Measurements from ENCODE around the gene TAF1D. TPM values are rescaled to one million over a fixed set of nuclear protein-coding genes. Genes with fewer than 3 reads are reported as not detected.
"Not testable (repeated sequence)": the region's sequence is repeated elsewhere in the genome, so short reads cannot be mapped to it uniquely, and the experiment has no call there.

TAF1D gene
- total RNA-seq, 3 donors from 2014 or later = 258 to 292 (median 288) TPM

GRCh38 chr11:93761910-93762309, 20.6 kb upstream of the TAF1D start:
- Mint-ChIP-seq H3K36me3 (ENCODE audit: insufficient read depth) (peaks cover 30% of the 10 kb centered on the region), H3K4me1 (ENCODE audit: low read depth) (no peaks in the 10 kb centered on the region), H3K9me3 (peaks cover 2% of the 10 kb centered on the region), H3K4me3 (no peak overlapping the region), H3K27me3 (ENCODE audit: low read depth) (no peaks in the 10 kb centered on the region)
- ATAC-seq (no peak), DNase-seq (no peak)

GRCh38 chr11:93759123-93759522, 17.8 kb upstream of the TAF1D start:
- not testable (repeated sequence) for H3K9me3 Mint-ChIP-seq; H3K27me3 Mint-ChIP-seq (ENCODE audit: low read depth); ATAC-seq; DNase-seq; H3K4me3 Mint-ChIP-seq; H3K4me1 Mint-ChIP-seq (ENCODE audit: low read depth)
- peaks cover 24% of the 10 kb centered on the region for H3K36me3 Mint-ChIP-seq (ENCODE audit: insufficient read depth)

DNA sequence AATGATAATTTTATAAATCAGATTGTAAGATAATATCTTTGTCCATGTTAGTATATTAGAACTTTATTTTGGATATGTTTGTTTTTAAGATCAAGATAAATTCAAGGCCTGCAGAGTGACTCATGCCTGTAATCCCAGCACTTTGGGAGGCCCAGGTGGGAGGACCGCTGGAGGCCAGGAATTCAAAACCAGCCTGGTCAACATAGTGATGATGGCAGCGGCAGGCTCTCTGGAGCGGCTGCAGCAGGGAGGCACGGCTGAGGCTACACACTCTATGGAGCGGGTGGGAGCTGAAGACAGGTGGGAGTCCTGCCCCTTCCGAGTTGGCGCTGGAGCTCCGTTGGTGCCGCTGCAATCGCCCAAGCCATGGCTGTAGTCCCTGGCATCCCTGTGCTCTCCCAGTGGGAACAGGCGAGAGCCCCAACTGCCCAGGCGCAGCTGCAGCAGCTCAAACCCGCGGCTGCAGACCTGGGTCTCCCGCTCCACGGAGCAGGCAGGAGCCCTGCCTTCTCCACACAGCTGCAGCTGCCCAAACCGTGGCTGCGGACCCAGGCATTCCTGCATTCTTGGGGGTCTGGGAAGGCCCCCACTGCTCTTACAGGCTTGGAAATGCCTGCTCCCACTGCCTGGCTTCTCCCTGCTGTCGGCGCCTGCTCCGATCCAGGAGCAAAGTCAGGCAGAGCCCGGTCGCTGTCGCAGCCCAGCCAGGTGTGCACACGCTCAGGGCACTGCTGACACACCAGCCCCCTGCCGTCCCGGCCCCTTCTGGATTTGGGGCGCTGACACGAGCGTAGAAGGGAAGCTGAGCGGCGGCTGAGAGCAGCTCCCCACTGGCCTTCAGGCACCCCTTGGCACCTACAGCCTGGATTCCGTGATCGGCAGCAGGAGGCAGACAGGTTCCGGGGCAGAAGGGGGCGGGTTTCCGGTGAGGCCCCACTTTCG, 16.9 kb upstream of the TAF1D start:
- DNase-seq = no peak
- peaks cover 23% of the 10 kb centered on the region for H3K36me3 Mint-ChIP-seq (ENCODE audit: insufficient read depth)
- H3K27me3 Mint-ChIP-seq (ENCODE audit: low read depth) = no peaks in the 10 kb centered on the region
- H3K4me3 Mint-ChIP-seq = no peak overlapping the region
- no peaks in the 10 kb centered on the region for H3K4me1 Mint-ChIP-seq (ENCODE audit: low read depth)
- no peaks in the 10 kb centered on the region for H3K9me3 Mint-ChIP-seq
- ATAC-seq = no peak

GRCh38 chr11:93757301-93757700, 16.0 kb upstream of the TAF1D start:
- H3K36me3 Mint-ChIP-seq (ENCODE audit: insufficient read depth) = peaks cover 25% of the 10 kb centered on the region
- ATAC-seq = no peak
- H3K4me1 Mint-ChIP-seq (ENCODE audit: low read depth) = no peaks in the 10 kb centered on the region
- no peak overlapping the region for H3K4me3 Mint-ChIP-seq
- no peaks in the 10 kb centered on the region for H3K27me3 Mint-ChIP-seq (ENCODE audit: low read depth)
- no peaks in the 10 kb centered on the region for H3K9me3 Mint-ChIP-seq
- no peak for DNase-seq

- ATAC-seq (no peak), DNase-seq (no peak)
- Mint-ChIP-seq H3K9me3 (no peaks in the 10 kb centered on the region), H3K4me3 (no peak overlapping the region), H3K27me3 (ENCODE audit: low read depth) (no peaks in the 10 kb centered on the region), H3K36me3 (ENCODE audit: insufficient read depth) (peaks cover 26% of the 10 kb centered on the region), H3K4me1 (ENCODE audit: low read depth) (no peaks in the 10 kb centered on the region)
These were observed 15.5 kb upstream of the TAF1D start for GRCh38 chr11:93756748-93757147.

GRCh38 chr11:93753241-93753640, 11.9 kb upstream of the TAF1D start:
- ATAC-seq = no peak
- Mint-ChIP-seq H3K27me3 (ENCODE audit: low read depth) (no peaks in the 10 kb centered on the region), H3K9me3 (no peaks in the 10 kb centered on the region), H3K4me3 (no peak overlapping the region), H3K4me1 (ENCODE audit: low read depth) (no peaks in the 10 kb centered on the region), H3K36me3 (ENCODE audit: insufficient read depth) (peaks cover 17% of the 10 kb centered on the region)
- no peak for DNase-seq

DNA sequence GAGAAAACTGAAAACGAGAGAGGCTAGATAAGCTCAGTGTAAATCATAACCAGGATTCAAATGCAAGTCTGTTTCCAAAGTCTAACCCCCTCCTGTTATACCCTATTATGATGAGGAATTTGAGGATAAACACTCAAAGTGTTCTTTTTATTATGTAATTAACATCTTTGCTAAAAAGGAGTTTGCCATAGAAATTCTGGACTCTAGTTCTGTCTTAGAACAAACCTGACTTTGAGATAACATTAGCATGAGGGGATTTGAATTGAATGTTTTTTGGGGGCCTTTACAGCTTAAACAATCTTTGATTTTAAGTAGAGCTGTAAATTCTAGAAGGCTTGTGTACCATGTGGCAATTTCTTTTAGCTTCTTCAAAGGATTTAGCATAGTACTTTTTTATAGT, 9.7 kb upstream of the TAF1D start:
- ATAC-seq (no peak), DNase-seq (no peak)
- Mint-ChIP-seq H3K4me1 (ENCODE audit: low read depth) (no peaks in the 10 kb centered on the region), H3K36me3 (ENCODE audit: insufficient read depth) (peaks cover 10% of the 10 kb centered on the region), H3K27me3 (ENCODE audit: low read depth) (no peaks in the 10 kb centered on the region), H3K4me3 (no peak overlapping the region), H3K9me3 (no peaks in the 10 kb centered on the region)

DNA sequence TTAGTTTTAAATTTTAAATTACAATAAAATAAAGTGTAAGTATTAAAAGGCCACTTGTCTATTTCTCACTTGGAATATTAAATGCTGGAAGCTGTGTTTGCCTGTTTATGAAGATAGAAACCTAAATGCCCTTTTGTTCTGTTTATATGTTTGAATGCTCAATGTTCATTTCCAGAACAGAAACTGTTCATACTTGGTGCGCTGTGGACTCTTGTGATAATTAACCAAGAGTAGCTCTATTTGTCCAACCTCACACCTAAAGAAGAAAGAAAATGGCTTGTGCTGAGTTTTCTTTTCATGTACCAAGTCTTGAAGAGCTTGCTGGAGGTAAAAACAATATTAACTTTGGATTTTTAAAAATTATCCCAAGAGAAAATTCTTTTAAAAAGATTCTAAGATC, 5.8 kb upstream of the TAF1D start:
- Mint-ChIP-seq H3K27me3 (ENCODE audit: low read depth) (no peaks in the 10 kb centered on the region), H3K36me3 (ENCODE audit: insufficient read depth) (peaks cover 7% of the 10 kb centered on the region), H3K4me1 (ENCODE audit: low read depth) (peaks cover 10% of the 10 kb centered on the region), H3K9me3 (no peaks in the 10 kb centered on the region), H3K4me3 (no peak overlapping the region)
- ATAC-seq = no peak
- DNase-seq = no peak

DNA sequence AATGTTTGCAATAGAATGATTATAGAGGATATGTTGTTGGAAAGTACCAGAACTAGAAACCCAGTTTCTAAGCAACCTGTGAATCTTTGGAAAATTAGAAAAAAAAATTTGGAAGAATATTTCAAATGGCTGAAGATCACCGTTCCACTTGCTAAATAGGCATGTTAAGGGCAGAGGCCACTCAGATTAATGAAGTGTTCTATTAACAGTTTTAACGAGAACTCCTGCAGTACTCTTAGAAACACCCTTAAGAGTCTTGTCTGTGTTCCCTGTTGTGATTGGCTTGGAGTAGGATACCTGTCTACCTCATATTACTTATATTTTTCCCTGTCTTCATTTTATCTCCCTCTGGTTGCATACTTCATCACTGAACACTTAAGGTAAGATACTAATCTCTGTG, 4.8 kb upstream of the TAF1D start:
- Mint-ChIP-seq H3K9me3 (no peaks in the 10 kb centered on the region), H3K4me3 (no peak overlapping the region), H3K4me1 (ENCODE audit: low read depth) (peaks cover 12% of the 10 kb centered on the region), H3K27me3 (ENCODE audit: low read depth) (no peaks in the 10 kb centered on the region), H3K36me3 (ENCODE audit: insufficient read depth) (peaks cover 10% of the 10 kb centered on the region)
- DNase-seq (no peak), ATAC-seq (no peak)

- H3K36me3 Mint-ChIP-seq (ENCODE audit: insufficient read depth) = peaks cover 13% of the 10 kb centered on the region
- H3K27me3 Mint-ChIP-seq (ENCODE audit: low read depth); H3K4me3 Mint-ChIP-seq; H3K9me3 Mint-ChIP-seq; ATAC-seq; DNase-seq: not testable (repeated sequence)
- H3K4me1 Mint-ChIP-seq (ENCODE audit: low read depth) = peaks cover 12% of the 10 kb centered on the region
These were observed 3.9 kb upstream of the TAF1D start for GRCh38 chr11:93745005-93745755.

GRCh38 chr11:93744669-93745004, 3.3 kb upstream of the TAF1D start:
- peaks cover 18% of the 10 kb centered on the region for H3K36me3 Mint-ChIP-seq (ENCODE audit: insufficient read depth)
- no peaks in the 10 kb centered on the region for H3K27me3 Mint-ChIP-seq (ENCODE audit: low read depth)
- ATAC-seq = no peak
- peaks cover 13% of the 10 kb centered on the region for H3K4me1 Mint-ChIP-seq (ENCODE audit: low read depth)
- DNase-seq = no peak
- no peak overlapping the region for H3K4me3 Mint-ChIP-seq
- H3K9me3 Mint-ChIP-seq = no peaks in the 10 kb centered on the region

DNA sequence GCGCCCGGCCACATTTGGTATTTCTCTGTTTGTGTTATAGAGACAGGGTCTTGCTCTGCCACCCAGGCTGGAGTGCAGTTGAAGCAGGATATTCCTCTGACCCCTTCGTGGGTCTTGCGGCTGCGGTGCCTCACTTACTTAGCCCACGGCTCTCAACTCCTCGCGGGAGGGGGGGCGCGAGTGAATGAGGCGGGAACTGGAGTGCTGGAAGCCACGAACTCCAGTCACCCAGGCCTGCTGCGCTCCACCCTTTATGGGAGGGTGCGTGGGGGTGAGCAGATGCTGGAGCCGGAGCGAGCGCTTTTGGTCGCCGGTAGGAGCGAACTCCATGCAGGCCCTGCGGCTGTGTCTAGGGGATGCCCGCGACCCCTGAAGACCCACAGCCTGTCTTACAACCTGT, 2.0 kb upstream of the TAF1D start:
- Mint-ChIP-seq H3K4me3 (peak overlapping the region; percentile 66), H3K9me3 (no peaks in the 10 kb centered on the region), H3K4me1 (ENCODE audit: low read depth) (peaks cover 24% of the 10 kb centered on the region), H3K36me3 (ENCODE audit: insufficient read depth) (peaks cover 32% of the 10 kb centered on the region), H3K27me3 (ENCODE audit: low read depth) (no peaks in the 10 kb centered on the region)
- no peak for DNase-seq
- ATAC-seq = no peak

DNA sequence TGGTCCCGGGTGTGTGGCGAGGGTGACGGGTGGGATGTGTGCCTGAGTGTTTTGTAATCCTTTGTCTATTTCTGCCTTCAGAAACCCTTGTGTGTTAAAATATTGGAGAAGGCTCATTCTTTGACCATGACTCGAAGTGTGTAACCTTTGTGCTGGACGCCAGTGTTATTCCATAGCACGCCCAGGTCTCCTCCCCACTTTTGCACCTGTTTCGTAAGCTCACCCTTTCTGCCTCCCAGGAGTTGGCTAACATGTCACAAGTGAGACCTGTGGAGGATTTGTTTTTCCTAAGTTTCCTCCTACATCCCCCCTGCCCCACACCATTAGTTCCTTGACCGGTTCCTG, 559 bp upstream of the TAF1D start:
- H3K4me3 Mint-ChIP-seq = peak overlapping the region; percentile 100
- peaks cover 37% of the 10 kb centered on the region for H3K4me1 Mint-ChIP-seq (ENCODE audit: low read depth)
- DNase-seq (no peak), ATAC-seq (peak; percentile 5)
- H3K9me3 Mint-ChIP-seq = no peaks in the 10 kb centered on the region
- no peaks in the 10 kb centered on the region for H3K27me3 Mint-ChIP-seq (ENCODE audit: low read depth)
- H3K36me3 Mint-ChIP-seq (ENCODE audit: insufficient read depth) = peaks cover 42% of the 10 kb centered on the region

DNA sequence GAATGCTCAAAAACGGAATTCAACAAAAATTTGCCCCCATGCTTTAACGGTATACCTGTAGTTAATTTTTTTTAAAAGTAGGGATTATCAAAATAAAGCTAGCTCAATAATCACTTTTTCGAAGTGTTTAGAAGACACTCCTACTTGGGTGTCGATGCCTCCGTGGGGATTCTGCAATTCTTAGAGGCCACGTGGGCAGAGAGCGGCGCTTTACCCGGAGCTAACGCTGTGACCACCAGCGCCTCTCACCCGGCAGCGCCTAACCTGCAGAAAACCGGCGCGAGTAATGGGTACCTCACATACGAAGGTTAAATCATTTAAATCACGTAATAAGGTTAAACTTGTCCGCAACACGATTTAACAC, 583 bp downstream of the TAF1D start:
- Mint-ChIP-seq H3K36me3 (ENCODE audit: insufficient read depth) (peaks cover 53% of the 10 kb centered on the region), H3K27me3 (ENCODE audit: low read depth) (no peaks in the 10 kb centered on the region), H3K4me1 (ENCODE audit: low read depth) (peaks cover 46% of the 10 kb centered on the region), H3K4me3 (peak overlapping the region; percentile 100), H3K9me3 (no peaks in the 10 kb centered on the region)
- DNase-seq = peak; percentile 56
- peak; percentile 52 to 57 for ATAC-seq
